Anterior cingulate cortex (tissue), 58 donors: ENCODE data around the gene ADM2.

Experiments
- DNase-seq, 58 donors: peaks; one replicate each; lab custom pipeline; 2025; lab: John Stamatoyannopoulos, UW

ADM2 gene

DNA sequence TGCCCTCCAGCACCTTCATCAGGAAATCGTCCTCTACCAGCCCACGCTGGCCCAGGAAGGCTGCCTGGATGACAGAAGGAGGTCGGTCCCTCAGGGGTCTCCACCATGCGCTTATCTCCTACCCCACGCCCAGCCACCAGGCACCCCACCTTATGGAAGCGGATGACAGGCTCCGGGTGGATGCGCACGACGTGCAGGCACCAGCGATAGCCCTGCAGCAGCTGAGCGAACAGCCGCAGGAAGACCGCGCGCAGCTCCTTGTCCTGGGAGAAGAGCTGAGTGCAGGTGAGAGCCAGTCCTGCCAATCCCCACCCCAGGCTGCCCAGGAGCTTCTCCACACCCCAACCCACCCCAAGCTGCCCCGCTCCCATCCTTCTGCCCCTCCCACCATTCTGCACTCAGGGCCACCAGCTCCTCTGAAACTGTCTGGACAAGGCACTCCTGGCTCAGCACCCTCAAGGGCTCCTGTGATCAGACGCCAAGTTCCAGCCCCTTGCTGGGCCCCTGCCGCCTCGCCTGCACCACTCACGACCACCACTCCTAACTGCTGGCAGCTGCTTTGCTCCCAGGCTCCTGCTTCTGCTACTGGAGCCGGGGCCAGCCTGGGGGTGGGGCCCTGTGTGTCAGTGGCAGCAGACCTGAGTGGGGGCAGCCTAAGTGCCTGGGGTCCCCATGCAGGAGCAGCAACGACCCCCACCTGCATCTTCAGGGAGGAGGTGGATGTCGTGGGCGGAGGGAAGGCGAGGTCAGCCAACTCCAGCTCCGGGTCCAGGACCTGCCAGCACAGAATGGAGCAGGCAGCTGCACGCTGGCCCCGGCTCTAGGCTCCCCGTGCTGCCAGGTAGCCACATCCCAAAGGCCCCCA lies 16.0 kb upstream of the ADM2 start:
- no peak for DNase-seq

DNA sequence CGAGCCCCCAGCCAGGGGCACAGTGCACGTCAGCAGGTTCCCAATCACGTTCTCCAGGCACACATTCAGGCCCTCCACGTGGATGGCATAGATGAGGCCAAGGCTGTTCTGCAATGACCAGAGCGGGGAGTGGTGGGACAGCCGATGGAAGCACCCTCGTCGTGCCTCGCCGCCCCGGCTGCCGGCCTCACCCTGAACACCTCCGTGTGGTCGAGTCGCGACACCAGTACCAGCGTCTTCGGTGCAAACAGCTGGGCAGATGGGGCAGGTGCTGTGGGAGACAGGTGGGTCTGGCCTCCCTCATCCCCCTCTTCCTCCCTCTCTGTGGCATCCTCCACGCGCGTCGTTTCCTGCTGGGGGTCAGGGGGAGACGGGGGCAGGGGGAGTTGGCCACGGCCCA lies 14.0 kb upstream of the ADM2 start:
- no peak for DNase-seq

DNA sequence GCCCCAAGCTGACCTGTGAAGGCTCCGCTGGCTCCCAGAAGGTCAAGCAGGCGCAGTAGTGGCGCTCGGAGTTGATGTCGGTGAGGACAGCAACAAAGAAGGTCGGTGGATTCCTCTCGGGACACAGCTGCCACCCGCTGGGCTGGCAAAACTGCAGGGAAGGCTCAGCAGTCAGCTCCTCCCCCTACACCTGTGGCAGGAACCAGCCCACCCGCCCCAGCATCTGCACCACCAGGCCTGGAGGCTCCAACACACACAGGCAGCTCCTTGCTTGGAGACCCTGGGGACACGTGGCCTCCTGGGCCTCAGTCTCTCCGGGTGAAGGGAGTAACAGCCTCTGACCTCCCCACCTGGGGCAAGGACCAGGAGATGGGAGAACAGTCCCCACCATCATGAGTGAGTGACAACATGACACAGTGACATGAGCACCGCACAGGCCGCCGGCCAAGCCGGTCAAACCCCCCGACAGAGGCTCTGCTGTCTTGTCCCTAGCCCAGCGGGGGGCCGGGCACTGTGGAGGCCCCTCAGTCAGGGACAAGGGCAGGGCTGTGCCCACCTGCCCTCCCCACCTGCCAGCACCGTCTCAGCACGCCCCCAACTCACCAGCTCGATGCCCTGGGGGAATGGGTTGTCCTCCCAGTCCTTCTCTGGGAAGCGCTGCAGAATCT lies 13.4 kb upstream of the ADM2 start:
- DNase-seq = no peak

DNA sequence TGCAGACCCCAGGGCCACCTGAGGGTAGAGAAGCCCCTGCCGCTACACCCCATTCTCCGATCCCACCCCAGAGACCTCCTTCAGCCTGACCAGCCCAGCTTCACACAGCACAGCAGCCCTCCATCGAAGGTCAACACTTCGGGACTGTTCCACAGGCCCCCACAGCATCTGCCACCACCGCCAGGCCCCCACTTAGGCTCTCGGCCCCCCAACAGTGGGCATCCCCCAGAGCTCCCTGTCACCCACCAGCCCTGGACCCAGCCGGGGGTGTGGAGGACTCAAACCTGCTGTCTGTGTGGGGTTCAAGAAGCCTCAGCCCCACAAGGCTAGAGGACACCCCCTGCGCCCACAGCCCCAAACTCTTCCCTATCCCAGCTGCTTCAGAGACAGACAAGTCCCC lies 12.7 kb upstream of the ADM2 start:
- DNase-seq = no peak

DNA sequence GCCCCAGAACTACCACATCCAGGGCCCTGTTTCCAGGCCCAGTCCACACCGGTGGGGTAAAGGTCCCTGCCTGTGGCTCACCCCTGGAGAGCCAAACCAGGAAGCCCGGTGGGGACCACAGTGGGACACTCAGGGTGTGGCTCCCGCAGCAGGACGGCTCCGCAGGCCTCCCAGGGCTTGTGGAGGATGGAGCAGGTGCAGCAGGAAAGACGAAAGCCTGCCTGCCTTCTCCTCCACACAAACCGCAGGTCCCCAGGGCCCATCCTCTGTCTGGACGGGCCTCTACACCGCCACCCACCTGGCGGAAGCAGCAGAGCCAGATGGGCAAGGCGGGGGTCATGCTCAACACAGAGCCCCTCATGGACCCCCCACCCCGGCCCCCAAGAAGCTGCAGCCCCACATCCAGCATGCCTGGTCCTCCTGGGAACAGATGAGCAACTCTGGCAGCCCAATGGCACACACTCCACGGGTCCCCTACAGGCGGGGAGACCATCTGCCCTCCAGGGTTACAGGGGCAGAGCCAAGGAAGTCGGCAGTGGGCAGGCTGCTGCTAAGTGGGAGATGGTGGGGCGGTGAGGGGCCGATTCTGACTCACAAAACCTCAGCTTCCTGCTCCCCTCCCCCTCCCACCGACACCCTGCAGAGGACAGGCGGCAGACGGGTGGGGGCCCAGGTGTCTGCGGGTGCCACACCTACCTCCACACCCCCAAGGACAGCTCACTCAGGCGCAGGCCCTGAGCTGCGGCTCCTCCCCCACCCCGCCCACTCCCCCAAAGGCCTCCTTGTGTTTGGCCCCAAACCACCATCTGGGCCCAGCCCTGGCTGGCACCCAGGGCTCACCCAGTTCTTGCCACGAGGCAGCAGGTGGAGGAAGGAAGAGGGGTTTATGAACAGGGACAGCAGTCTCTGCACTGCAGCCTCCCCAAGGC lies 11.7 kb upstream of the ADM2 start:
- peak in 4 of 58 donors; percentile 12 to 32 (median 23) for DNase-seq

DNA sequence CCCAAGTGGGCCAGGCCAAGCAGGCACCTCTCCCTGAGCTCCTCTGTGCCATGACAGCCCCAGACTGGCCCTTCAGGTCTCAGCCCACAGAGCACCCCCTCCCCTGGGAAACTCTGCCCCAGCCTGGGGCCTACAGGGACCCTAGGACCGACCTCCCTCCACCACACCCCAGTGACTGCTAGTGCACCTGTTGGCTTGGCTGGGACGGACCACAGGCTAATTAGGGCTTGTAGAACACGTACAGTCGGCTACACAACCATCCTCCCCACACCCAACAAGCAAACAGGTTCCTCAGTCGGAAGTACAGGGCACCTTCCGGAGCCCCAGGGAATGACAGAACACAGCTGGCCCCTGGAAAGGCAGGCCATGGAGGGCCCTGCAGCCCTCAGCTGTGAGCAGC lies 10.9 kb upstream of the ADM2 start:
- no peak for DNase-seq

DNA sequence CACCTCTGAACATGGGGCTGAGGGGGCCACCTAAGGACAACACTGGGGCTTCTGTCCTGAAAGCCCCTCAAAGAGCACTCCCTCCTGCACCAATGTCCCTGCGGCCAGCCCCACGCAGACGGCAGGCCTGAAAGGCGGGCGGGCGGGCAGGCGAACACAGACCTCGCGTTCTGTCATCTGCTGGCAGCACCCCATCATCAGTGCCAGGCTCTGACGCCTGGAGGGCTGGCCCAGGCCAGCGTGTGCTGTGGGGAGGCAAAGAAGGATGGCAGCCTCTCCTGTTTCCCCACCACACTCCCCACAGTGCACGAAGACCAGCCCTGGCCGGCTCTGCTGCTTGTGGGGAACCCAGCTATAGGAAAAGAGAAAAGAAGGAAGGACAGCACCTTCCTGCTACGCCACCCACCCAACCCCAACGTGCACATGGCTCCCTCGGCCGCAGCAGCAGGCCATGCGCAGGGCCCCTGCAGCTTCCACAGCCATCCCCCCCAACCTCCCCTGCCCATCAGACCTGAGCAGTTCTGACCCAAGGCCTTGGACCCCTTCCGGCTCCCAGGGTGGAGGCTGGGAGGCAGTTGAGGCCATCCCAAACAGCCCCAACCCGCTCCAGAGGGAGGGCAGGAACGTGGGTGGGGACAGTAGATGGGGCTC lies 10.0 kb upstream of the ADM2 start:
- DNase-seq = peak in 42 of 58 donors; percentile 17 to 79 (median 54)

DNA sequence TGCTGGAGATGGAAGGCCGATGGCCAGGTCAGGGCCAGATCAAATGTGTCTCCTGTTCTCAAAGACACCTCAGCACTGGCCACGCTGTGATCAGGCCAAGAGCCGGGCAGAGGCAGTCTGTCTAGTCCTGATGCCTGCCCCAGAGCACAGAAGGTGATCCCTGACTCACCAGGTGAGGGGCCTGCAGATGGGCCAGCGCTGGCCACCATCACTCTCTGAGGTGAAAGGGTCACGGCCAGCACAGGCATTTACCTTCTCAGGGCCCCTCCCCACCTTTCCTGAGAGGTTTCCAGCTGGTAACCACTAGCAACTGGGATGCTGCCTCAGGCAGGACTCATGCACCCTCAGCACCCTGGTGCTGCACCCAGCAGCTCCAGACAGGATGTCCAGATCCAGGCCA lies 9.4 kb upstream of the ADM2 start:
- DNase-seq = no peak

DNA sequence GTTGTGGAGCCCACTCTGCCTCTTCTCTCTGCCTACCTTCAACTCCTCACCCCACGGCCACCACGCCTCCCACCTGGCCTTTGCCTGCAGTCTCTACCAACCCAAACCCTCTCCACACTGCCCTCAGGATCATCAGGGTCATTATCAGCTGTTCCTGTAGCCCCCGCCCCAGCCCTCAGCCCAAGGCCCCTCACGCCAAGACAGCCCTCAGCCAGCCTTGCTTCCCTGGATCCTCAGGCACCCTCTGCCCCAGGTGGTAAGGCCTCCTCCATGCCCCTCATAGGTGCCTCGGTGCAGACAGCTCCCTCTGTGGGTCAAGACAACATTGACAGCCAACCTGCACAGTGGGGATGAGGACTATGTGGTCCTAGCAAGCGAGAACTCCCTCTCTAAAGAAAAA lies 8.3 kb upstream of the ADM2 start:
- DNase-seq = no peak

DNA sequence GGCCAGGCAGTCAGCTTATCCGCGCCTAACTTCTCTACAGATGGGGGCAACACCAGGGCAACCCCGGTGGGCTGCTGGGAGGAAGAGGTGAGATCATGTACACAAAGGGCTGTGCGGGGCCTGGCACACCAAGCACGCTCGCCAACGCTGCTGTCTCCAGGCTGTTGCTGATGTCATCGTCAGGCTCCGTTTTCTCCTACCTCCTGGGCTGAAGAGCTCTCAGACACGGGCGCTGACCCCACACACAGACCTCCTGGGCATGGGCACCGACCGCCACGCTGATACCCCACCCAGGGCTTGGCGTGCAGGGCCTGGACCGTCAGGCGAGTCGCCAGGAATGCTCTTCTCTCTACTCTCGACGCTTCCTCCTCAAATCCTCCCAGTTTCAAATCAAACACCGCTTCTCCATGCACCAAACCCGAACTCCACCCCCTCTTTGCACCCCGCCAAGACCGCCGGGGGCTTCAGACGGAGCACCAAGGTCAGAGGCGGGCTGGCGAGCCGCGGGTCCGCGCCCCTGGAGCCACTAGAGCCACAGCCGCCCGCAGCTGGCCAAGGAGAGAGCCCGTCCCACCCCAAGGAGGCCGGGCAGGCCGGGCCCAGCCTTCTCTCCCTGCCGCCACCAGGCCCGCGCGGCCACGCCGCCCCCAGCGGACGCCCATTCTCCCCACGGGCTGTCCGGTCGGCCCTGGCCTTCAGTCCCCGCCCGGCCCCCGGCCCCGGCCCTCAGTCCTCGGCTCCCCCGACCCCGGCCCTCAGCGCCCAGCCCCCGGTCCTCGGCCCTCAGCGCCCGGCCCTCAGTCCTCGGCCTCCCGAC lies 7.3 kb upstream of the ADM2 start:
- DNase-seq = peak in 16 of 58 donors; percentile 19 to 44 (median 25)

DNA sequence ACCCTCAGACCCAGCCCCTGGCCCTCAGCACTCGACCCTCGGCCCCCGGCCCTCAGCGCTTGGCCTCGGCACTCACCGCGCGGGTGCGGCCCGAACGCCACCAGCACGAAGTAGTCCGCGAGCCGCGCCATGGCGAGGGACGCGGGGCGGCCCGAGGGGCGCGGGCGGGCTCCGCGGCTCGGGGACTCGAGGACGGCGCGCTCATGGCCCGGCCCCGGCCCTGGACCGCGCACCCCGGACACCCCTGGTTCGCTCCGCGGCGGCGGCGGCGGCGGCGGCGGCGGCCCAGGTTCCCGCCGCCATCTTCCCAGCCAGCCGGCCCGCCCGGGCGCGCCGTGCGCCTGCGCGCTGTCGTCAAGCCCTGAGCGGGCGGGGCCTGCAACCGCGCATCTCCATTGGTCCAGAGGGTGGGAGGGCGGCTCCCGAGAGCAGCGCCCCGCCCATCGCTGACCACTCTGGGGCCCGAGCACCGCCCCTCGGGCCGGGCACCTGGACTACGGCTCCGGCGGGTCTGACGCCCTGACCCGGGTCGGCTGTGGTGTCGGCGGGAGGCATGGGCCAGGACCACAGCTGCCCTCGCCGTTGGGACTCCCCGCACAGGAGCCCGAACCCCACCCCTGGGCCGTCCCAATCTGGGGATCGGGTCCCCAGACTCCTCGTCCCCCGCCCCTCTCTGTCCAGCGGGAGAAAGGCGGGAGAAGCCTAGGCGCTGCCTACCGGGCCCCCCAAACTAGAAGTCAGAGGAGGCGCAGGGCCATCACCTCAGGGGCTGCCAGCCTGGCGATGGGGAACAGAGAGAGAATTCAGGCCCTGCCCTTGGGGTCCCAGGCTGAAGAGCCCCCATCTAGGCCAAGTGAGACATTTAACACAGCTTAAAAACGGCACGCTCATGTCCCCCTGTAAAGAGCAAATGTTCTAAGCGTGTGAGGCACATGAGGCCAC lies 6.4 kb upstream of the ADM2 start, which contains the start of gene SBF1:
Gene SBF1, minus strand, starts transcription at position 326 of the 942 bp plus-strand sequence. Its CDS starts 195 bp downstream, at position 131.
- DNase-seq = peak; percentile 10 to 94 (median 86)

DNA sequence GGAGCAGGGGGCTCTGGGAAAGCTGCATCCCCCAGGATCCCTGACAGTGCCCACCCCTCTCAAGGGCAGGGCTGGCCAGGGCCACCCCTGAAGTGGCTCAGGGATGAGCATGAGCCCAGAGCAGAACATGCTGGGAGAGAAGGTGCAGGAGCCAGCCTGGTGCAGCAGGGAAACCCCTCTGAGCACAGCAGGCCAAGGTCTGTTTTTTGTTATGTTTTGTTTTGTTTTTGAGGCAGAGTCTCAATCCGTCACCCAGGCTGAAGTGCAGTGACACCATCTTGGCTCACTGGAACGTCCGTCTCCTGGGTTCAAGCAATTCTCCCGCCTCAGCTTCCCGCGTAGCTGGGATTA lies 5.7 kb upstream of the ADM2 start:
- DNase-seq = no peak

DNA sequence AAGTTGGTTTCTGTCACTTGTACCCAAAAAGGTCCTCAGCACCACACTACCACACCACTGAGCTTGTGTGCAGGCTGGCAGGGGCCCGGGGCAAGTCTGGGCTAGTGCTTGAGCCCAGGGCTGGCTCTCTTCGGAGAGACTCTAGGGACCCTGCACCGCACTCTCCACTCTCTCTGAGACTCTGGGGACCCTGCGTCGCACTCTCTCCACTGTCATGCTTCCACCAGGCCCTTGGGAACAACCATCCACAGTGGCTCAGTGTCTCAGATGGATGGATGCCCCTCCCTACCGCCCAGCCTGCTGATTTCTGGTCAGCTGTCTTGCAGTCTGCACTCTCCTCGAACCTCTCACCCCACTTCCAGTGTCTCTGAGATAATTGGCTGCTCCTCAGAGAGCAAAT lies 4.5 kb upstream of the ADM2 start:
- no peak for DNase-seq

DNA sequence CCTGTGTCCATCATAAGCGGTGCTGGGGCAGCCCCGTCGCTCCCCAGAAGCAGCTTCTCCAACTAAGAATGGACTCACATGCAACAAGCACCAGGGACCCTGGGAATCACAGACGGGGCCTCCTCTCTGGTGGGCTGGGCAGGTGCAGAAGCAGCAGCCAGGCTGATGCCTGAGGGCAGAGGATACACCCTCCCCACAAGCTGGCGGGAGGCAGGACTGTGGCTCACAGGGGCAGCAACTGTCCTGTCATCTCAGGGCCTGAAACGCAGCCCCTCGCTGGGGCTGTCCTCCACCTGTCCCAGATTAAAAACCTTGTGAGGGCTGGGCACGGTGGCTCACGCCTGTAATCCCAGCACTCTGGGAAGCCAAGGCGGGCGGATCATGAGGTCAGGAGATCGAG lies 3.4 kb upstream of the ADM2 start:
- no peak for DNase-seq

DNA sequence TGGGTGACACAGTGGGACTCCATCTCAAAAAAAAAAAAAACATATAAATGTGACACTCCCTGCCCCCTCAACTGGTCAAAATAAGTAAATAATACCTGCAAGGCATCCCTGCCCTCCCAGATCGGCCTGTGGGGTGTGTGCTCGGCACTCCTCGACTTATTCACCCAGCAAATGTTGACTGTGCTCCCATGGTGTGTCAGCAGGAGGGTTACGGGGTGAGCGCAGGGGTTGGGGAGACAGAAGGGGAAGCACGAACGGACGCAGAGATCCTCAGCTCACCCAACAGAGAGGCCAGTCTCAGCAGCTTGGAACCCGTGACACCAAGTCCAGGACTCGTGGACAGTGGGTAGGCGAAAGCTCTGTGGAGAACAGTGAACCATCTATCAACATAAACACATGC lies 1.6 kb upstream of the ADM2 start:
- DNase-seq = no peak

DNA sequence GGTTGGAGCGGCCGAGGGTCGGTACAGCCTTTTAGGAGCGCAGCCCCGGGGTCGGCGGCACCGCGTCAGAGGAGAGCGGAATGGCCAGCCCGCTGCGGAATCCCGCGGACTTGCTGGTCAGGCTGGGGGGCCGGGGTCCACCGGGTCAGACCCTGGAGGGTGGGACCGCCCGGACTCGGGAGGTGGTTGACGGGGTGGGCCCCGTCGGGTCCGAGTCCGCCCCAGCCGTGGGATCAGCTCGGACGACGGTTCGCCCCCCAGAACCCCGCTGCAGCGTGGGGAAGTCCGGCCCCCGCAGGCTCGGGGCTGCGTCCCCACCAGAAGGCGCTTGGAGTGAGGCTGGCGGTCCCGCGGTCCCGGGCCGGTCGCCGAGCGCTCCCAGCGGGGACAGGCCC lies 301 bp upstream of the ADM2 start:
- no peak for DNase-seq

DNA sequence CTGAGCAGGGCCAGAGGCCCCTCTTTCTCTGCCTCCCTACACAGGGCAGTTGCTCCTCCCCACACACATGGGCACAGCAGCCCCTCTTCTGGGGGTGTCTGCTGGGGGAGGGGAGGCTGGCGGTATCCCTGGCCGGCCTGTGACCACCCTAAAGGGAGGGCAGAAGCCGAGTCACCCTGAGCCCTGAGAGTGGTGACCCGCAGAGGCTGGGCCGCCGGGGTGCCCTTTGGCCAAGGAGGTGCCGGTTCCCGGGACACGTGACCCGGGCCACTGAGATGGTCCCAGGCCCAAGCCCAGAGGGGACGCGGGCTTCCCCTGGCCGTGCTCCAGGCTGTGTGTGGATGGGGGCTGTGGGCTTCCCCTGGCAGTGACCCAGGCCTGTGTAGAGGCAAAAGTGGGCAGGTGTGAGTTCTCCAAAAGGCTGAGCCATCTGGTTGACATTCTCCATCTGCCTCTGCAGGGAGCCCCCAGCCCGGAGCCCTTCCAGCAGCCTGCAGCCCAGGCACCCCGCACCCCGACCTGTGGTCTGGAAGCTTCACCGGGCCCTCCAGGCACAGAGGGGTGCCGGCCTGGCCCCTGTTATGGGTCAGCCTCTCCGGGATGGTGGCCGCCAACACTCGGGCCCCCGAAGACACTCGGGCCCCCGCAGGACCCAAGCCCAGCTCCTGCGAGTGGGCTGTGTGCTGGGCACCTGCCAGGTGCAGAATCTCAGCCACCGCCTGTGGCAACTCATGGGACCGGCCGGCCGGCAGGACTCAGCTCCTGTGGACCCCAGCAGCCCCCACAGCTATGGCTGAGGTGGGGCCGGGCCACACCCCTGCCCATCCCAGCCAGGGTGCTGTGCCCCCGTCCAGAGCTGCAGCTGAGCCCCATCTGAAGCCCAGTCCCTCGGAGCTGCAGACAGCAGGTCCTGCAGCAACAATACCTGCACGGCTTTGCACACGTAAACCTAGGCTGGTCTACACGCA lies 1.0 kb downstream of the ADM2 start:
- no peak for DNase-seq
